B cell (primary cell): Measurements from ENCODE around the gene C6orf132. TPM values are rescaled to one million over a fixed set of nuclear protein-coding genes. Genes with fewer than 3 reads are reported as not detected.

Source experiments
- ATAC-seq: fragments of 200-7000 bp; cut with Tn5 transposase; one replicate; pipeline ENCODE4 v1.10.0; 2021; ENCODE audit warnings: low read depth, mild to moderate bottlenecking, moderate number of reproducible peaks, moderate library complexity
- CTCF ChIA-PET: fragments of 350-600 bp; sonication (Branson Sonifier 250); formaldehyde crosslinking; loops from one replicate; lab custom pipeline; 2021; ENCODE audit warnings: antibody characterized with exemption, inconsistent platforms; lab: Charles Lee
- POLR2A ChIA-PET: fragments of 350-600 bp; sonication (Branson Sonifier 250); formaldehyde crosslinking; loops from one replicate; lab custom pipeline; 2021; ENCODE audit warnings: antibody characterized with exemption; lab: Charles Lee
- DNase-seq: peaks from one replicate; pipeline ENCODE4 v3.0.0; 2013
- H2AFZ ChIP-seq: 2 replicates; pipeline ENCODE4 v1.6.1; 2012; ENCODE audit warnings: mild to moderate bottlenecking, low read depth, low read length; ENCODE audit not compliant: insufficient read depth, poor library complexity, severe bottlenecking
- H3K27ac ChIP-seq, 2 donors: 1 replicate in 1 of 2; 2 replicates in 1 of 2; pipeline ENCODE4 v1.5.1; 2012 to 2013; ENCODE audit warnings: low read length in 2 of 2, mild to moderate bottlenecking in 2 of 2, moderate library complexity in 1 of 2
- H3K27me3 ChIP-seq, 4 experiments: fragments of 200-600 bp in 1 of 4; sonication (generic) in 1 of 4; replicated peaks in 1 of 4; 1 replicate in 2 of 4; 2 replicates in 2 of 4; pipeline versions ENCODE4 v1.6.1 to v1.7.0; 2013 to 2016; ENCODE audit warnings: low read length in 3 of 4, mild to moderate bottlenecking in 2 of 4, mixed read lengths in 1 of 4, moderate library complexity in 1 of 4; ENCODE audit not compliant: insufficient read depth in 4 of 4, control insufficient read depth in 3 of 4; ENCODE audit errors: control extremely low read depth in 1 of 4
- H3K36me3 ChIP-seq, 2 experiments: replicated peaks in 1 of 2; 1 replicate in 1 of 2; 2 replicates in 1 of 2; pipeline versions ENCODE4 v1.6.1 to v1.7.1; 2013; ENCODE audit warnings: low read length in 1 of 2; ENCODE audit not compliant: insufficient read depth in 2 of 2, control insufficient read depth in 1 of 2; ENCODE audit errors: control extremely low read depth in 1 of 2, extremely low read depth in 1 of 2
- H3K4me1 ChIP-seq, 2 donors: fragments of 200-600 bp in 1 of 2; sonication (generic) in 1 of 2; 1 replicate in 1 of 2; 2 replicates in 1 of 2; pipeline versions ENCODE4 v1.5.1 to v1.6.1; 2013 to 2017; ENCODE audit warnings: low read length in 2 of 2; ENCODE audit not compliant: control insufficient read depth in 2 of 2, insufficient read depth in 2 of 2
- H3K4me2 ChIP-seq: replicated peaks from 2 replicates; pipeline ENCODE3; 2012; ENCODE audit warnings: mild to moderate bottlenecking, low read depth, low read length; ENCODE audit not compliant: poor library complexity, severe bottlenecking
- H3K4me3 ChIP-seq, 5 experiments: fragments of 200-600 bp in 1 of 5; sonication (generic) in 1 of 5; 1 replicate in 3 of 5; 2 replicates in 2 of 5; pipeline versions ENCODE4 v1.5.1 to v1.7.0; 2011 to 2016; ENCODE audit warnings: low read length in 4 of 5, mild to moderate bottlenecking in 4 of 5, low read depth in 2 of 5, control low read depth in 1 of 5, moderate library complexity in 1 of 5; ENCODE audit not compliant: insufficient read depth in 1 of 5; ENCODE audit errors: control extremely low read depth in 1 of 5, extremely low read depth in 1 of 5
- H3K79me2 ChIP-seq: fragments of 200-600 bp; sonication (generic); one replicate; pipeline ENCODE4 v1.6.0; 2016; ENCODE audit warnings: low read length; ENCODE audit not compliant: control insufficient read depth, insufficient read depth
- H3K9ac ChIP-seq: fragments of 200-600 bp; sonication (generic); 2 replicates; pipeline ENCODE4 v1.6.1; 2017; ENCODE audit warnings: mild to moderate bottlenecking, low read length, moderate library complexity
- H3K9me3 ChIP-seq, 3 donors: one replicate each; pipeline versions ENCODE4 v1.6.1 to v1.7.1; 2013; ENCODE audit warnings: low read length in 2 of 3; ENCODE audit not compliant: control insufficient read depth in 2 of 3, insufficient read depth in 1 of 3; ENCODE audit errors: control extremely low read depth in 1 of 3
- H4K20me1 ChIP-seq: 2 replicates; pipeline ENCODE4 v1.6.0; 2012; ENCODE audit warnings: mild to moderate bottlenecking, low read length; ENCODE audit not compliant: insufficient read depth, control insufficient read depth, poor library complexity, severe bottlenecking
- H3K27ac Mint-ChIP-seq: one replicate; pipeline ENCODE4 v1.8.0; 2021; ENCODE audit warnings: mixed read lengths
- H3K27me3 Mint-ChIP-seq: one replicate; pipeline ENCODE4 v1.8.0; 2021; ENCODE audit warnings: mixed read lengths
- H3K4me1 Mint-ChIP-seq: one replicate; pipeline ENCODE4 v1.8.0; 2021; ENCODE audit warnings: mixed read lengths
- H3K4me3 Mint-ChIP-seq: one replicate; pipeline ENCODE4 v1.8.0; 2021; ENCODE audit warnings: mixed read lengths
- H3K9me3 Mint-ChIP-seq: one replicate; pipeline ENCODE4 v1.8.0; 2022; ENCODE audit warnings: mixed read lengths; ENCODE audit not compliant: insufficient read depth
- EZH2 ChIP-seq: IDR thresholded peaks from 2 replicates; pipeline ENCODE4 v1.6.1; 2012; ENCODE audit warnings: borderline replicate concordance, low read depth, mild to moderate bottlenecking, moderate library complexity, low read length; ENCODE audit not compliant: insufficient read depth, poor library complexity, severe bottlenecking
- WGBS: methylation state at CpG from one replicate; pipeline ENCODE4 v1.1.5; 2013; ENCODE audit warnings: missing lambda C conversion rate; ENCODE audit not compliant: insufficient coverage; 5-methylcytosine and 5-hydroxymethylcytosine counted together
- intact Hi-C: fragments of 100-400 bp; cut with micrococcal nuclease; formaldehyde crosslinking; loops from one replicate; pipeline ENCODE4 v1.10.0; 2022
- polyA plus RNA-seq: library from polyadenylated mRNA; depleted of rRNA; stranded (reverse); fragments of >200 nt; gene quantifications from 2 replicates; pipeline ENCODE4 v1.2.3, GENCODE V29; 2012
- total RNA-seq, 2 donors: library from RNA; stranded (reverse); fragments of 120-200 nt in 1 of 2; gene quantifications; 1 replicate in 1 of 2; 2 replicates in 1 of 2; pipeline versions ENCODE4 v1.2.3 to v1.2.4, GENCODE V29; 2013 to 2022
- TF ChIP-seq, protein P1 (sequence below): fragments of 200-600 bp; IDR thresholded peaks from one replicate; pipeline ENCODE4 v1.8.0; 2022; ENCODE audit warnings: antibody characterized with exemption, mild to moderate bottlenecking

Gene C6orf132
- total and polyA plus RNA-seq, 2 donors (not counting 1 experiment from before 2014, with no cell fraction given): 0.05 TPM; not detected in 1

DNA sequence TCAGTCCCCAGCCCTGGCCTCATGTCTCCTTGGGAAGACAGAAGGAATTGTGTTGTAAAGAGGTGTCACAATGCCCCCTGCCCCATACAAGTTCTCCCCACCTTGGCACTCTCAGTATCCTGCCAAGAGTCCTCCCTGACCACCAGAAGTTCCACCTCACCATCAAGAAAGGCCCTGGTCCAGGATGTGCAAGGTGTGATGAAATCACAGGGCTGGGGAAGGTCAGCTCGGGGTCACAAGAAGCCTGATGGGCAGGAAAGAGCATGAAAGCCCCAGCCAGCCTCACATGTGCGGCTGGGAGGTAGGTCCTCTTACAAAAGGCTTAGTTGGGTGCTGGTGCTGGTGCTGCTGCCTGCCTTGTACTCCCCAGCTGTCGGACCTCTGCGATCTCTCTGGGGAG is 12.9 kb upstream of the C6orf132 start:
- ChIA-PET CTCF (no interaction called here), POLR2A (no interaction called here)
- Mint-ChIP-seq H3K4me1 (no peaks in the 10 kb centered on the region), H3K27me3 (peaks cover 4% of the 10 kb centered on the region), H3K4me3 (no peak overlapping the region), H3K9me3 (no peaks in the 10 kb centered on the region), H3K27ac (no peak overlapping the region)
- Histone ChIP-seq H3K4me2 (no peak overlapping the region), H3K9ac (no peak overlapping the region), H4K20me1 (no peaks in the 10 kb centered on the region), H3K9me3 (no peaks in the 10 kb centered on the region), H3K27me3 (peaks cover 0 to 6% (median 0%) of the 10 kb centered on the region in 4 experiments), H3K27ac (no peak overlapping the region), H3K4me3 (no peak overlapping the region), H3K36me3 (no peaks in the 10 kb centered on the region), H3K4me1 (no peaks in the 10 kb centered on the region), H2AFZ (no peak overlapping the region), H3K79me2 (no peaks in the 10 kb centered on the region)
- TF ChIP-seq, protein P1, sequence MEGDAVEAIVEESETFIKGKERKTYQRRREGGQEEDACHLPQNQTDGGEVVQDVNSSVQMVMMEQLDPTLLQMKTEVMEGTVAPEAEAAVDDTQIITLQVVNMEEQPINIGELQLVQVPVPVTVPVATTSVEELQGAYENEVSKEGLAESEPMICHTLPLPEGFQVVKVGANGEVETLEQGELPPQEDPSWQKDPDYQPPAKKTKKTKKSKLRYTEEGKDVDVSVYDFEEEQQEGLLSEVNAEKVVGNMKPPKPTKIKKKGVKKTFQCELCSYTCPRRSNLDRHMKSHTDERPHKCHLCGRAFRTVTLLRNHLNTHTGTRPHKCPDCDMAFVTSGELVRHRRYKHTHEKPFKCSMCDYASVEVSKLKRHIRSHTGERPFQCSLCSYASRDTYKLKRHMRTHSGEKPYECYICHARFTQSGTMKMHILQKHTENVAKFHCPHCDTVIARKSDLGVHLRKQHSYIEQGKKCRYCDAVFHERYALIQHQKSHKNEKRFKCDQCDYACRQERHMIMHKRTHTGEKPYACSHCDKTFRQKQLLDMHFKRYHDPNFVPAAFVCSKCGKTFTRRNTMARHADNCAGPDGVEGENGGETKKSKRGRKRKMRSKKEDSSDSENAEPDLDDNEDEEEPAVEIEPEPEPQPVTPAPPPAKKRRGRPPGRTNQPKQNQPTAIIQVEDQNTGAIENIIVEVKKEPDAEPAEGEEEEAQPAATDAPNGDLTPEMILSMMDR: no peak
- TF ChIP-seq EZH2: no peak
- DNase-seq (no peak), ATAC-seq (no peak)
- intact Hi-C loops: no loop called here
- 83% methylated on average over 3 of the region's 4 CpGs for WGBS

DNA sequence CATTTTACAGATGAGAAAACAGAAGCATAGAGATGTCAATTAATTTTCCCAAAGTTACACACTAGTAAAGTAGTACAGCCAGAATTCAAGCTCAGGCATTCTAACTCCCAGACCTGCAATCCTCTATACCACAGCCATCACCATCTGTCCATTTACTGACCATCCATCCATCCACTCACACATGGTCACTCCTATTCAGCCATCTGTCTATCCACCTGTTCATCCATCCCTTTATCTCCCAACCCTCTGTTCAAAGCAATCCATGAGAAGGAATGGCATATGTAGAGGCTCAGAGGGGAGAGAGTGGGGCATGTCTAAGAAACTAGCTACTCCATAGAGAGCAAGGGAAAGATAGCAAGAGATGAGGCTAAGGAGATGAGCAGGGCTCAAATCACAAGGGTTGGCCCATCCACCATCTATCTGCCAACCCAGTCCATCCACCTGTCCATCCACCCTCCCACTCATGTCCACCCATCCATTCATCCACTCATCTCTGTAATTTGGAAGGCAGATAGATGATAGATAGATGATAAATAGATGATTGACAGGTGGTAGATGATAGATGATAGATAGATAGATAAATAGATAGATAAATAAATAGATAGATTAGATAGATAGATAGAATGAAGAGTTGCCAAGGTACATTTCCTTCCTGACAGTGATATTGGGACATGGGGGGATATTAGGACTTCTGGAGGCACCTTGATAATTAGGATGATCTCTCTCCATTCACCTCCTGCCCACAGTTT is 12.2 kb upstream of the C6orf132 start:
- H3K4me1 ChIP-seq: no peaks in the 10 kb centered on the region
- CTCF ChIA-PET: no interaction called here
- TF ChIP-seq EZH2: no peak
- TF ChIP-seq, protein P1: no peak
- no peak overlapping the region for H3K9ac ChIP-seq
- ATAC-seq (no peak), DNase-seq (no peak)
- no peak overlapping the region for H3K4me2 ChIP-seq
- Mint-ChIP-seq H3K4me3 (no peak overlapping the region), H3K9me3 (no peaks in the 10 kb centered on the region), H3K27ac (no peak overlapping the region), H3K4me1 (no peaks in the 10 kb centered on the region), H3K27me3 (peaks cover 3% of the 10 kb centered on the region)
- H3K27ac ChIP-seq: no peak overlapping the region
- POLR2A ChIA-PET: no interaction called here
- H3K9me3 ChIP-seq: no peaks in the 10 kb centered on the region
- H3K4me3 ChIP-seq: no peak overlapping the region
- H3K36me3 ChIP-seq: no peaks in the 10 kb centered on the region
- intact Hi-C loops: no loop called here
- H2AFZ ChIP-seq: no peak overlapping the region
- no peaks in the 10 kb centered on the region for H3K79me2 ChIP-seq
- H3K27me3 ChIP-seq: peaks cover 0 to 6% (median 0%) of the 10 kb centered on the region in 4 experiments
- no peaks in the 10 kb centered on the region for H4K20me1 ChIP-seq
